Panc1 (cell line): ENCODE results near the gene XYLT1. TPM values are rescaled to one million over a fixed set of nuclear protein-coding genes. Genes with fewer than 3 reads are reported as not detected.

Source experiments
- ATAC-seq: fragments of 200-7000 bp; cut with Tn5 transposase; 2 replicates; pipeline ENCODE4 v1.9.1; 2020; ENCODE audit warnings: mild to moderate bottlenecking, moderate library complexity
- BruUV-seq: library from RNA; stranded (reverse); fragments of 400-500 nt; replicated peaks from 2 replicates; lab custom pipeline; 2021; lab: Mats Ljungman, UMichigan
- CTCF ChIA-PET: fragments of 300-600 bp; sonication (Branson Sonifier 250); formaldehyde crosslinking; loops from one replicate; lab custom pipeline; 2022; ENCODE audit warnings: antibody characterized with exemption; lab: Charles Lee
- POLR2A ChIA-PET: fragments of 300-600 bp; sonication (Branson Sonifier 250); formaldehyde crosslinking; loops from one replicate; lab custom pipeline; 2022; ENCODE audit warnings: antibody characterized with exemption; lab: Charles Lee
- DNase-seq: peaks from one replicate; pipeline ENCODE4 v3.0.0-alpha.2; 2010; ENCODE audit warnings: low read depth, low spot score
- H3K27ac ChIP-seq: 2 replicates; pipeline ENCODE4 v1.5.1; 2011; ENCODE audit warnings: mild to moderate bottlenecking, low read length, inconsistent platforms
- H3K27me3 ChIP-seq: fragments of 200-500 bp; sonication (Bioruptor generic); 2 replicates; pipeline ENCODE4 v1.6.0; 2014; ENCODE audit warnings: low read length, inconsistent platforms; ENCODE audit not compliant: control insufficient read depth, insufficient read depth
- H3K36me3 ChIP-seq: fragments of 200-500 bp; sonication (Bioruptor generic); 2 replicates; pipeline ENCODE4 v1.5.1; 2014; ENCODE audit warnings: inconsistent platforms, mild to moderate bottlenecking, low read length, moderate library complexity; ENCODE audit not compliant: control insufficient read depth, insufficient read depth
- H3K4me1 ChIP-seq: 2 replicates; pipeline ENCODE4 v1.5.1; 2011; ENCODE audit warnings: inconsistent platforms, mild to moderate bottlenecking, low read length, moderate library complexity; ENCODE audit not compliant: control insufficient read depth, insufficient read depth
- H3K4me3 ChIP-seq, 2 experiments: 2 replicates each; pipeline ENCODE4 v1.5.1; 2011 to 2012; ENCODE audit warnings: low read depth in 2 of 2, low read length in 2 of 2, mild to moderate bottlenecking in 2 of 2, inconsistent platforms in 1 of 2, moderate library complexity in 1 of 2
- H3K9me3 ChIP-seq: fragments of 200-500 bp; sonication (Bioruptor generic); 2 replicates; pipeline ENCODE4 v1.5.1; 2014; ENCODE audit warnings: low read depth, mild to moderate bottlenecking, inconsistent platforms, low read length, moderate library complexity; ENCODE audit not compliant: control insufficient read depth, insufficient read depth
- CTCF ChIP-seq: fragments of 450-650 bp; IDR thresholded peaks from 2 replicates; pipeline ENCODE4 v1.5.1; 2017; ENCODE audit warnings: mild to moderate bottlenecking
- REST ChIP-seq, 2 experiments: IDR thresholded peaks; 2 replicates each; pipeline ENCODE4 v1.6.1; 2011 to 2012; ENCODE audit warnings: low read depth in 2 of 2, control low read depth in 1 of 2, low read length in 1 of 2, mild to moderate bottlenecking in 1 of 2, moderate library complexity in 1 of 2; ENCODE audit not compliant: insufficient read depth in 1 of 2
- SIN3A ChIP-seq: IDR thresholded peaks from 2 replicates; pipeline ENCODE4 v1.6.1; 2012; ENCODE audit warnings: low read depth, mild to moderate bottlenecking, low read length, moderate library complexity, borderline replicate concordance; ENCODE audit not compliant: insufficient read depth
- TCF7L2 ChIP-seq: IDR thresholded peaks from 2 replicates; pipeline ENCODE4 v1.6.1; 2011; ENCODE audit warnings: mild to moderate bottlenecking, low read depth, low read length, inconsistent platforms
- in situ Hi-C: cut with HindIII; loops from 2 replicates; pipeline ENCODE4 v1.10.0; 2016; ENCODE audit warnings: low sequenced_read_pairs, low pct_unique_long_range_greater_than_20kb
- intact Hi-C: fragments of 100-400 bp; cut with micrococcal nuclease; formaldehyde crosslinking; loops from one replicate; pipeline ENCODE4 v1.10.0; 2022; ENCODE audit not compliant: unreplicated experiment
- total RNA-seq: library from RNA; stranded (reverse); gene quantifications from one replicate; pipeline ENCODE4 v1.2.1, GENCODE V29; 2021; ENCODE audit not compliant: unreplicated experiment

The XYLT1 gene
- total RNA-seq, 1 experiment from 2014 or later = 0.62 TPM

GRCh38 chr16:17325476-17326143 lies 145.2 kb downstream of the XYLT1 start:
- TF ChIP-seq CTCF = no peak
- no peak for TF ChIP-seq TCF7L2
- TF ChIP-seq REST (IDR thresholded peaks at IDR 0.05; ENCODE audit: insufficient read depth in 1 of 2, low read depth in 2 of 2, low read length in 1 of 2) = no peak
- no peaks in the 10 kb centered on the region for H3K4me1 ChIP-seq
- intact Hi-C loops (no loop called here), in situ Hi-C loops (no loop called here)
- no peak overlapping the region for H3K4me3 ChIP-seq
- peaks cover 6% of the 10 kb centered on the region; the same call in 1 of the 2 replicates for H3K27me3 ChIP-seq
- H3K9me3 ChIP-seq = no peaks in the 10 kb centered on the region
- no peak for DNase-seq
- no peak overlapping the region for H3K27ac ChIP-seq
- no peak for ATAC-seq
- no peaks in the 10 kb centered on the region for H3K36me3 ChIP-seq
- POLR2A ChIA-PET = no interaction called here
- CTCF ChIA-PET = no interaction called here
- no TSS peak for BruUV-seq

- H3K27me3 ChIP-seq = peaks cover 6% of the 10 kb centered on the region; the same call in 1 of the 2 replicates
- H3K9me3 ChIP-seq = no peaks in the 10 kb centered on the region
- intact Hi-C loops (no loop called here), in situ Hi-C loops (no loop called here)
- BruUV-seq = no TSS peak
- H3K27ac ChIP-seq = no peak overlapping the region
- no peak for TF ChIP-seq CTCF
- TF ChIP-seq SIN3A = no peak
- POLR2A ChIA-PET = no interaction called here
- H3K4me1 ChIP-seq = no peaks in the 10 kb centered on the region
- H3K36me3 ChIP-seq = no peaks in the 10 kb centered on the region
- CTCF ChIA-PET = no interaction called here
- DNase-seq (no peak), ATAC-seq (no peak)
- no peak overlapping the region for H3K4me3 ChIP-seq
Observed at GRCh38 chr16:17324451-17324850, 146.3 kb downstream of the XYLT1 start.
